NCI-H1436 treated with DMSO at 0.1 percent for 48 hours (cell line): ENCODE measurements around the gene SOX5.

Source experiments
- DNase-seq: peaks from one replicate; lab custom pipeline; 2025; lab: John Stamatoyannopoulos, UW

Gene SOX5

DNA sequence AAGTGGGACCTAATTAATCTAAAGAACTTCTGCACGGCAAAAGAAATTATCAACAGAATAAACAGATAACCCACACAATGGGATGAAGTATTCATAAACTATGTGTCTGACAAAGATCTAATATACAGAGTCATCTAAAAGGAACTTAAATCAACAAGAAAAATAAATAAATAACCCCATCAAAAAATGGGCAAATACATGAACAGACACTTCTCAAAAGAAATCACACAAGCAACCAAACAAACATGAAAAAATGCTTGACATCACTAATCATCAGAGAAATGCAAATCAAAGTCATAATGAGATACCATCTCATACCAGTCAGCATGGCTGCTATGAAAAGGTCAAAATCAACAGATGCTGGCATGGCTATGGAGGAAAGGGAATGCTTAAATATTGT, 466.9 kb downstream of the SOX5 start:
- DNase-seq, result no peak
